COLO668 (cell line): Measurements from ENCODE around the gene PSMG3.

Experiments
- DNase-seq: peaks from one replicate; lab custom pipeline; 2025; ENCODE audit not compliant: unreplicated experiment; lab: John Stamatoyannopoulos, UW

Gene PSMG3

GRCh38 chr7:1546909-1547776, 22.7 kb downstream of the PSMG3 start:
- no peak for DNase-seq

DNA sequence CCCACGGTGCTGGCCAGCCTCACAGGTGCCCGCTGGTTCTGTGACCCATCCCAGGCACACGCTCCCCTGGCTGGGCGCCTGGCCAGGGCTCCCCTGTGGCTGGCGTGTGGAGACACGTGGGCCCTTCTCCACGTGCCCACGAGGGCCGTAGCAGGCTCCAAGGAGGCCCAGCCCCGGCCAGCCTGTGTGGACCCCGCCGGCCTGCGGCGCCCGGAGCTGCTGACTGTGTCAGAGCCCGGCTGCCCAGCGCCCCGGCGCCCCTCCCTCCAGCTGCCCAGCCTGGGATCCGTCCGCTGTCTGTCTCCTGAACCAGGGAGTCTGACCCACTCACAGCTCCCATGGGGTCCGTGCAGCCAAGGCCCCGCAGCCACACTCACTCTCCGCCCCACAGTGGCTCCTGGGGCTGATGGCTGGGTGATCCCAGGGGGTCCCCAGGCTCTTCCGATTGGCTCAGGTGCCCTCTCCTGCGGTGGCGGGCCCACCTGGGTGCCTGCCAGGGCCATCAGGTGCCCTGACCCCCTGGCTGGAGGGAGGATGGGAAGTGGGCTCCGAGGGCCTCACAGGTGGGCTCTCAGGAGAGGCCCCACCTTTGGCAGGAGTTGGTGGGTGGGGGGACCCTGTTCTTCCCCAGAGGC, 23.4 kb downstream of the PSMG3 start:
- DNase-seq: no peak

GRCh38 chr7:1545417-1546246, 24.2 kb downstream of the PSMG3 start:
- DNase-seq: no peak

DNA sequence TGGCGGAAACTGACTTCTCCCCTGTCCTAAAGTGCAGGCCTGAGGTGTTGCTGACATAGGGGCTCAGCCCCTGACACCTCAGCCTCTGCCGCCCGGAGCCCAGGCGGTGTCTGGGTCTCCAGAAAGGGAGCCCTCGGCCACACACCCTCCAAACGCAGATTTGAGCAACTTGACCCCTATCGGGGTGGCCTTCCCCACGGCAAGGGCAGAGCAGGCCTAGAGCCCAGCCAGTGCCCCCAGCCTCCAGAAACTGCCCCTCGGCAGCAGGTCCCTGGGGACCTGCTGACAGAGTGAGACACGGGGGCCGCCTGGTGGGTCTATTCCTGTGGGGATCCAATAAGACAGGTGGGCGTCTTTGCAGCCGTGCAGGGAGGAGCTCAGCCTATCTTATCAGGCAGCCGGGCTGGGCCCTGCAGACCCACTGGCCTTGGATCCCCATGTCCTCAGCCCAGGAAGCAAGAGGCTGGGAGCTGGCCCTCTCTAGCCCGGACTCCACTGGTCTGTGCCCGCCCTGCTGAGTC, 24.9 kb downstream of the PSMG3 start:
- no peak for DNase-seq

GRCh38 chr7:1544178-1544895, 25.5 kb downstream of the PSMG3 start:
- DNase-seq: no peak

DNA sequence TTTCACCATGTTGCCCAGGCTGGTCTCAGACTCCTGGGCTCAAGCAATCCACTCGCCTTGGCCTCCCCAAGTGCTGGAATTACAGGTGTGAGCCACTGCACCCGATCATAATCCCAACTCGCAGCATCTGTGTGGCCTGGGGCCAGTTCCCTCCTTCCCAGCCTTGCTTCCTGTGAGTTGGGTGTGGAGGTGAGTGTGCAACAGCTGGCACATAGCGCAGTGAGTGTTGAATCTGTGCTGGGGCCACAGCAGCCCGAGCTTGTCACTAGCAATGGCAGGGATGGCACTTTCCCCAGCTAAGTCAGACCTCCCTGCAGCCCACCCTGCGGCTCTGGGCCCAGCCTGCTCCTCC, 26.0 kb downstream of the PSMG3 start:
- DNase-seq: no peak

GRCh38 chr7:1542841-1543747, 26.7 kb downstream of the PSMG3 start:
- no peak for DNase-seq

- DNase-seq: no peak
These were observed 27.5 kb downstream of the PSMG3 start for GRCh38 chr7:1542329-1542728.

DNA sequence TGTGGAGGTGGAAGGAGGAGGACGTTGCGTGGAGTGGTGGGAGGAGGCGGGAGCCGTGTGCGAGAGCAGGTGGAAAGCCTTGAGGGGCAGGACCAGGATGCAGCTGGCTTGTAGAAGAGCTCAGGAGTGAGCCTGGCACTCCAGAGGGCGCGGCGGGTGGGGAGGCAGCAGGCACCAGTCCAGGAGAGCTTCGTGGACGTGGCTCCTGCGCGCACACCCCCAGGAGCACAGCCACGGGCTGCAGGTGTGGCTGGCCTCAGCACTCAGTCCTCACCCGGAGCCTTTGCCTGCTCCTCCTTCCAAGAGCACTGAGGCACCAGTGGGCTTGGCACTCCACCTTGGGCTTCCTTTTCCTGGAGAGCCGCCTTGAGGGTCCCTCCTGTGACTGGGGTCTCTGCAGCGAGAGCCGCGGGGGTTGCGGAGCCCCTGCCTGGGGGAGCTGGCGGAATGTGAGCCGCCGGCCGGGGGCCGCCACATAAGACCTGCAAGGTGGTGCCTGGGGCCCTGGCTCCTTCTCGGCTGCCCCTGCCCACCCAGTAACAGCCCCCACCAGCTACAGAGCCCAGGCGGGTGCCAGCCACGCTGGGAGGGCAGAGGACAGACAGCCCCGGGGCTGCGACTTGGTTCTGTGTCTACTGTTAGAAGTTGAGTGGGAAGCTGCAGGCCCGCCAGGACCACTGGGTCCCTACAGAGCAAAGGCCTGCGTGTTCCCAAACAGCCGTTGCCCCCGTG, 28.2 kb downstream of the PSMG3 start:
- DNase-seq: no peak

GRCh38 chr7:1540776-1541271, 29.0 kb downstream of the PSMG3 start:
- no peak for DNase-seq

DNA sequence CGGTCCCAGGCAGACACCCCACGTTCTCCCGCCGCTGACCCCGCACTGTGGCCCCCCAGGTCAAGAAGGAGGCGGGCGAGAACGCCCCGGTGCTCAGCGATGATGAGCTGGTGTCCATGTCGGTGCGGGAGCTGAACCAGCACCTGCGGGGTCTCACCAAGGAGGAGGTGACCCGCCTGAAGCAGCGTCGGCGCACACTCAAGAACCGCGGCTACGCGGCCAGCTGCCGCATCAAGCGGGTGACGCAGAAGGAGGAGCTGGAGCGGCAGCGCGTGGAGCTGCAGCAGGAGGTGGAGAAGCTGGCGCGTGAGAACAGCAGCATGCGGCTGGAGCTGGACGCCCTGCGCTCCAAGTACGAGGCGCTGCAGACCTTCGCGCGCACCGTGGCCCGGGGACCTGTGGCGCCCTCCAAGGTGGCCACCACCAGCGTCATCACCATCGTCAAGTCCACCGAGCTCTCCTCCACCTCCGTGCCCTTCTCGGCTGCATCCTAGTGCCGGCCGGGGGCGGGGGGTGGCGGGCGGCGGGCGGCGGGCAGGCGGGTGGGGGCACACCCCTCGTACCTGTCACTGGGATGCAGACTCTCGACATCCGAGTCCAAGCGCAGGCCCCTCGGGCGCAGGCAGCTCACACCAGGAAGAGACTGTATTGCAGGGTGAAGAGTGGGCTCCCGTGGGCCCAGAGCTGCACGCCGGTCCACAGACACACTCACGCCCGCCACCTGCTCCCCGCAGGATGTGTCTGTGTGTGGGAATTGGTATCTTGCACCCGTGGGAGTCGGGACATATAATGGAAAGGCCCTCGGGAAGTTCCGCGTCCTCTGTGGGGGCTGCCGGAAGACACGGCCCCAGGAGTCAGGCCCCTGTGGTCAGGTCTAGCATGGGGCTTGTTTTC, 29.7 kb downstream of the PSMG3 start:
- DNase-seq: no peak

DNA sequence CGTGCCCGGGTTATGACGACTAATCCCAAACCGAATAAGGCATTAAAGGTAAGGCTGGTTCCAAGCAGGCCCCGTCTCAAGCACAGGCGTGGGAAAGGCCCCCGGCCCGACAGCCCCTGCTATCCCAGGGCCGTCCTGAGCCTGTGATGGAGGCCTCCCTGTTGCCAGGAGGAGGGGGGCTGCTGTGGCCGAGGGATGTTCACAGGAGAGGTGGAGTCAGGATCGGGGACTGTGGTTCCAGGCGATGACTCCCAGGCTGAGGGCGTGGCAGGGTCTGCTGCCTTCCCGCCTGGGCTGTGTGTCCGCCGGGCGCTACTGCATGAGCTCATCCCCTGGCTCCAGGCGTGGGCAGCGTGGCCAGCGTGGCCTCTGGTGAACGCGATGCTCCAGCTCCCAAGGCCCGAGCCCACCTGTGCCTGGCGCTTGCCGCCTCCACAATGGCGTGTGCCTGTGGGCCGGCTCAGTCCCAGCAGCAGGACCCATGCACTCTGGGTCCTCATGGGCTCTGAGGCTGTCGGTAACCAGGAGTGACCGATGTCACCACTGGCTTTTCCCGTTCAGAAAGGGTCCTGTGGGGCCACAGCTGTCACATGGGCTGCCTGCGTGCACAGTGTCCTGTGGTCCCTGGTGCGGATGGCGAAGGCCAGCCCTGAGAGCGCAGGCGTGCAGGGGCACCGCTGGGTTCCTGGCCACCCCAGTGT, 30.5 kb downstream of the PSMG3 start:
- no peak for DNase-seq

GRCh38 chr7:1538544-1539180, 31.2 kb downstream of the PSMG3 start:
- no peak for DNase-seq

DNA sequence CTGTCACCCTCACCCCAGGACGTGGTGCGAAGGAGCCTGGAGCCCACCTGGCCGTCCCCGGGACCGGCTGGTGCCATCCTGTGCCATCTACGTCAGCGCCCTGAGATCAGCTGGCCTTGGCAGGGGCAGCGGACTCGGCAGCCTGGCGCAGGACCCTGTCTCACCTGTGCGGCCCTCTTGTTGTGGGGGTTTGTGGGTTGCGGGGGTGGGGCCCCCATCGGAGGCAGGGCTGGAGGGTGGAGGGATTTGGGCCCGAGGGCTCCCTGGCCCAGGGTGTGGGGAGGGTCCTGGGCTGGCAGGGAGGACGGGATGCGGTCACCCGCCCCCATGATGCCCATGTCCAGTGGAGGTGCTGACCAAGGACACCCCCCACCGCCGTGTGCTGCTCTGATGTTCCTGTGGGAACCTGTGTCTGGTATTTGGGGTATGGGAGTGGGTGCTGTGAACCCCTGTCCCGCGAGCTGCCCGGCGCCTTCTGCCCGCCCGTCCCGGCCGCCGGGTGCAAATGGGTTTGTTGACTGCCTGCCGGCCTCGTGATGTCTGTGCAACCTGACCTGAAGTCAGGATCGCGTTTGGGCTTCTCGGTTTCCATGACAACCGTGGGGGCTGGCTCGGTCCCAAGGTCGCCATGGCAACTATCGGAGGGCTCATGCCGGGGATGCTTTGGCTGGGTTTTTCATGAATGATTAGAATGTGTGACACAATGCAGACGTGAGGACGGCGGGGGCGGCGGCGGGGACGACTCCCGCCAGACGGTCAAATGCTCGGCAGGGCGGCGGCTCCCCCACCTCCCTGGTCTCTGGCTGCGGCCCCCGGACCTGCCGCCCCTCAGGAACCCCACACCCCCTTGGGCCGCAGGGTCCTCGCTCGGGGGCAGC, 32.1 kb downstream of the PSMG3 start:
- no peak for DNase-seq

DNA sequence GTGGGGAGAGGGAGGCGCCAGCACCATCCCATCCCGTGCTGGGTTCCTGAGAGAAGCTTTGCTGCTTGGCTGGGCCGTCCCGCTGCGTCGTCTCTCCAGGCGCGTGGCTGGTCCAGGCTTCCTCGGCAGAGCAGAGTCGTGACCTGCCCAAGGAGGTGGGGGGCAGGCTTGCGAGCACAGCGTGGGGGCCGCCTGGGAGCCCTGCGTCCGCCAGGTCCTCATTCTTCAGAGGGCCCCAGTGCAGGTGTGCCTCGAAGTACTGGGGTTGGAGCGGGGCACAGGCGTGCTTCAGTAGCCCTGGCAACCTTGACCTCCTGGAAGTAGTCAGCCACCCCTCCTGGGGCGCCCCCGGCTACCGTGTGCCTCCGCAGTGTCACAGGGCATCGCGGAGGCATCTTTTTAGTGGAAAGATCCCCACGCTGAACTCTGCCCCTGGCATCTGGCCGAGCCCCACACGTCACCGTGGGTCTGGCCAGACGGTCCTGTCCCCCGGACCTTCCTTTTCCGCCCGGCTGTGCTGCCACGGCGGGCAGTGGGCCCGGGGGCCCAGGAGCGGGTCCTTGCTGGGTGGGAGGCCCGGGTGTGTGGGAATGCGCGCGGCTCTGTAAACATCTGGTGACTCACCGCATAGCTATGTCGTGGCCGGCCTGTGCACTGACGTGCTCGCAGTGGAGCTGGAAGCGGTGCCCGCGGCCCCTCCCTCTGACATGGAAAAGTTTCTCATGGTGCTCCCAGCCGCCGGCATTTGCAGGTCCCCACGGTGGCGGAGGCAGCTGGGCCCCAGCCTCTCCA, 32.9 kb downstream of the PSMG3 start:
- DNase-seq: peak; percentile 47
